Stimulated activated CD8-positive, alpha-beta memory T cell treated with anti-CD3 and anti-CD28 coated beads, Interleukin-15, amount 100 ng/mL, for 4 hours (primary cell): ENCODE measurements around the gene WRAP73.
A peak's percentile ranks its signal among the peaks of the same experiment; 100 is the strongest.
"Not testable (repeated sequence)": the region's sequence is repeated elsewhere in the genome, so short reads cannot be mapped to it uniquely, and the experiment has no call there.

Experiments used
- DNase-seq, 2 donors: peaks; one replicate each; pipeline ENCODE4 v3.0.0-alpha.2; 2020; ENCODE audit warnings: low read depth in 2 of 2

Gene WRAP73

GRCh38 chr1:3631320-3632260 is 18.3 kb downstream of the WRAP73 start:
- DNase-seq = no peak

GRCh38 chr1:3630914-3631313 is 19.0 kb downstream of the WRAP73 start:
- no peak for DNase-seq

- DNase-seq = no peak
Observed at GRCh38 chr1:3630161-3630611, 19.7 kb downstream of the WRAP73 start.

GRCh38 chr1:3629561-3630160 is 20.2 kb downstream of the WRAP73 start:
- DNase-seq = no peak

- DNase-seq = no peak
Observed at GRCh38 chr1:3628445-3628844, 21.5 kb downstream of the WRAP73 start.

- DNase-seq = no peak
Observed at GRCh38 chr1:3627515-3628253, 22.2 kb downstream of the WRAP73 start.

GRCh38 chr1:3626025-3626424 is 23.9 kb downstream of the WRAP73 start:
- no peak for DNase-seq

GRCh38 chr1:3625151-3625907 is 24.6 kb downstream of the WRAP73 start:
- DNase-seq = no peak

GRCh38 chr1:3624200-3625136 is 25.4 kb downstream of the WRAP73 start, which contains the start of gene TPRG1L:
Gene TPRG1L (plus strand): TSS chr1:3625015. CDS start chr1:3625073, 58 bp downstream.
- peak; percentile 94 to 97 for DNase-seq

GRCh38 chr1:3623441-3624199 is 26.3 kb downstream of the WRAP73 start:
- no peak for DNase-seq

- not testable (repeated sequence) for DNase-seq
Observed at GRCh38 chr1:3622102-3622501, 27.8 kb downstream of the WRAP73 start.

- DNase-seq = not testable (repeated sequence)
Observed at GRCh38 chr1:3621151-3621671, 28.7 kb downstream of the WRAP73 start.

GRCh38 chr1:3620708-3621107 is 29.2 kb downstream of the WRAP73 start:
- DNase-seq = no peak

GRCh38 chr1:3618881-3619671 is 30.8 kb downstream of the WRAP73 start:
- DNase-seq = peak; percentile 39 to 48

- DNase-seq = no peak
Observed at GRCh38 chr1:3618531-3618880, 31.4 kb downstream of the WRAP73 start.

- DNase-seq = no peak
Observed at GRCh38 chr1:3617806-3618345, 32.0 kb downstream of the WRAP73 start.

GRCh38 chr1:3616861-3617260 is 33.0 kb downstream of the WRAP73 start:
- DNase-seq = no peak
